ENCODE results near the gene COL25A1.

COL25A1 gene

DNA sequence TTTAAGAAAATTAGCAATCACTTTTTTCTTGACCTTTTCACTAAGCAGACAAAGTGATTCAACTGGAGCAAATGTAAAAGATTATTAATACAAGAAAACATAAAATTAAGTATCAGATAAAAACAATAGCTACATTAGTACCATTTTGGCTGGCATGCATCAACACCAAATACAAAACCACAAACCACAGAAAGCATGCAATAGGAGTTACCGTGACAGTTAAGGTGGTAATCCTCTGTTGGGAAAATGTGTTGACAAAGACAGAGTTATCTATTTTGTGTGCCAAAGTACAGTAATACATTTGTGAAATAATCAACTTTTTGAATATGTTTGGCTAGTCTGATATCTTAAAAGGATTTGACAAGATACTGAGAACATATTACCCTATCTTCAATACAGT lies 449.8 kb downstream of the COL25A1 start:
- DNase-seq (ENCODE audit: low spot score), result no peak

DNA sequence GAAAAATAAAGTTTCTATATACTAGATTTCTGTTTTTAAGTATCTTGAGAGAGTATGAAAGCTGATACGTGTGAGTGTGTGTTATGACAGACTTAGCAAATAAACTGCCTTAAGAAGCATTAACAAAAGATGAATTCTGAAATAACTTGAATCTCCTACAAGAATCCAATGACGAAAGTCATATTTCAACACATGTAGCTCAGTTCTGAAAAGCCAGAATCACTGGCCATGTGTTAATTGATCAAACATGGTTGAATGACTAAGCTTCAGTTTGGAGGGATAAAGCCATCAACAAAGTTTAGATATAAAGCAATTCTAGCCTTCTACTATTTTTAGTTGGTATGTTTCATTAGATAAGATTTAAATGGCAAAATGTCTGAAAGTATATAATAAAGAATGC lies 451.1 kb downstream of the COL25A1 start:
- no peak for DNase-seq (ENCODE audit: low spot score)

DNA sequence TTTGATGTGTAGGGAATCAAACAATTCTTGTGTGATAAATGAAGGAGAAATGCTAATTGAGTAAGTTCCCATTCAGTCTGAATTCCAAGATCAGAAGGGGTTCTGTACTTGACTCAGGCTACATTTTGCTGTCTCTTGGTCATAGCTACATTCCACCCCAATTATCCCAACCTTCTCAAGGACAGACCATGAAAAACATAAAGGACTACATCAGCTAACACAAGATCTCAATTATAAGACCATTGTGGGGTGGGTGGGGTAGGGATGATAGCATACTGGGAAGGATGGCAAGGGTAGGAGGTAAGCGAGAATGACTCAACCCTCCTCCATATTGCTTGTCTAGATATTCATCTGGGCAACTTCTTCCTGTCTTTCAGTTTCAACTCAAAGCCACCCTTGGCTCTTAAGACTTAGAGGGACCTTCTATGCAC lies 452.2 kb downstream of the COL25A1 start:
- peak; percentile 19 for DNase-seq (ENCODE audit: low spot score)

DNA sequence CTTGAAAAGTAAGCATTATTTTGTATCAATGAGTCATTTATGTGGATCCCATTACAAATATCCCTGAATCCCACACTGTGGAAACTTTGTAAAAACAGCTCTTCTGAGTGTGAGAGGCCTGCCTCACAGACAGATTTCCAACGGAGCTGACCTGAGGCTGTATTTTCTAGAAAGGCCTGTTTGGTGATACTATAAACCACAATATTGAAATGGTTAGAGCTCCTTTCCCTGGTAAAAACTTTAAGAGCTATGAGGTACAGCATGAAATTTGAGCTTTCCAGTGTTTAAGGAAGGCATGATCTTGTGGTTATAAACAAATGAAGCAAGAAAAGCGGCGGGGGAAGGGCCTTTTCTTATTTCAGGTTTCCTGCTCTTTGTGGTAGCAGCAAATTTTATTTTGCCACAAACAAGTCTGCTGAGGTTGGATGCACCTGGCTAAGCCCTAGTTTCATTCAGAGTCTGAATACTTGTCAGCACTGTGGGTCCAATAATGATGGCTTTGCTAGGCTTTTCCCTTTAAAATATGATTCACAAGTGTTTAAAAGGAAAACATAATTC lies 452.8 kb downstream of the COL25A1 start:
- DNase-seq (ENCODE audit: low spot score), result peak; percentile 59

DNA sequence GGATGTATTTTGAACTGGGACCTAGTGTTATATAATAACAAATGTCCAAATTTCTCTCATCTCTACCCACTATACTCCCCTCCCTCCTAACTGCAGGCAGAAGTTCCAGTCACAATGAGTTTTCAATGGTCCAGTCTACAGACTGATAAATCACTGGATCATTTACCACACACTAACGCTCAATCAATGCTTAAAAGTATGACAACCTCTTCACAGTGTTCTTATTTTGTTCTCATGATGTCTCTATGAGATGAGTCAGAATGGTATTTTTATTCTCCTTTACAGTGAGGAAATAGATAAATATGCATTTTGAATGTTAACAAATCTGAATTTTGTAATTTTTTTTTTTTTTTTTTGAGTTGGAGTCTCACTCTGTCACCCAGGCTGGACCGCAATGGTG lies 455.9 kb downstream of the COL25A1 start:
- DNase-seq (ENCODE audit: low spot score), result no peak

DNA sequence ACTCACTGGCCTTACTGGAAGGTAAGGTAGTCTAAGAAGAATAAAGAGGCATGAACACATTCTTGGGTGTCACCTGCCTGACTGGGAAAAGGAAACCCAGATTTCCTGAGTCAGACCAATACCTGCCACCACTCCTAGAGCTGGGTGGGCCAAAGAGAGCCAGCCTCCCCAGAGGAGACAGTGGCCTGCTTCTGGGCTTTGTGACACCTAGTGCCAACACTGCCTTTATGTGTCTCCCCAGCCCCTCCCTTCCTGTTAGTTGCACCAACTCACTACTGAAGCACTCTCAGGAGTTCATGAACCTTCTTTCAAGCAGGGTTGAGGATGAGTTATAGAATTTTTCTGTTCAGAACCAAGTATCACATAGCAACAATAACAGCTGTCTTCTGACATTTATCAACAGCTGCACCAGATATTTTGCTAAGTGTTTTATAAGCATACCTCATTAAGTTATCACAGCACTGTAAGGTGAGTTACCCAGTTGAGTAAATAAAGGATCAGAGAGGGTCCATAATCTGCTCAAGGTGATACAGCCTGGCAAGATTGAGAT lies 462.0 kb downstream of the COL25A1 start:
- no peak for DNase-seq (ENCODE audit: low spot score)

DNA sequence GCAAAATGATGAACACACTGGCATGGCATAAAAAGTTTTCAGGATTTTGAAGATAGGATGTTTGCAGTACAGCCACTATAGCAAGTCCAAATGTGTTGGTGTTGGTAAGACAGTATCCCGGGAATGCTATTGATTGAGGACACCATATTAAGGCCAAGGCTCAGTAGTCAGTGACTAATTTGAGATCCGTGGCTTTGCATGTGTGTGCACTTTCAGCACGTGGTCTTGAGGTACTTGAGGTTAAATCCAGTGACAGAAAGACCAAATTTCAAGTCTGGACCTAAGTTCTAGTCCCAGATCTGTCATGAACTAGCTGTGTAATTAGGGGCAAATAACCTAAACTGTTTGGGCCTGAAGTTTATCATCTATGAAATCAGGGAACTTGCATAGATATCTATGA lies 463.1 kb downstream of the COL25A1 start:
- DNase-seq (ENCODE audit: low spot score), result no peak

DNA sequence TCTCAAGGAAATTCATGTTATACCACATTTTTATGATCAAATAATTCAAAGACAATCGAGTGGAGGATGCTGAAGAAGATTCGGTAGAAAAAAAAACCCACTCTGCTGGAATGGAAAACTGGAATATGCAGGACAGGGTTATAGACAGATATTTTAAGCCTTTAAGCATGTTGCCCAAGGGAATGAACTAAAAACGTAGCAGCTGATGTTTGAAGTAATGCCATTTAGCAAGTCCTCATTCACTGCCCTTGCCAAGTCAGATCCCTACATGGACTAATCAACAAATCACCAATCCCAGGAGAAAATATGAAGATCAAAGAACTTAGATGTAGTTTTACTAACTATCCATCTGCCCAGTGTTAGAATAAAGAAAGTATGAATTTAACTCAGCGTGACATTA lies 464.0 kb downstream of the COL25A1 start:
- DNase-seq (ENCODE audit: low spot score), result no peak

DNA sequence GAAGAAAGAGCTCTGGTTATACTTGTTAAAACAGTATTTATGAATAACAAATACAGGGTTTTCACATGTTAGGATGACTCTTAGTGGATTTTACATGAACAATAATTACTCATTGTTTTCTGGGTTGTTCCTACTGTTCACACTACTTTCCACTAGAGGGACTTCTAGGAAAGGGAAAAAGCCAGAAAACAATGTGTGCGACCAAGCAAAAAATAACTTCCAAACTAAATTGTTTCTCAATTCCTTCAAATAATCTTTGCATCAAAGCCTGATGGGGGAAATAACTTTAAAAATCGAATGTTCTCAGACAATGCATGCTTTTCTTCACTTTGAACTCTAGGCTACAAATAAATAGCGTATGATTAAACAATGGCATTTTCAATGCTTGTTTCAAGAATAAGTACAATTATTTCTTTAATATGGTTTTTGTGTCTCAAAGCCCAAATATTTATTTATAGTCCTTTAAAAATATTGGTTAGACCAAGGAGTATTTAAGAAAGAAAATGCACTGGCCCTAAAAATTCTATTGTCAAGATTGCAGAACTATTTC lies 467.5 kb downstream of the COL25A1 start:
- DNase-seq (ENCODE audit: low spot score), result peak; percentile 42

DNA sequence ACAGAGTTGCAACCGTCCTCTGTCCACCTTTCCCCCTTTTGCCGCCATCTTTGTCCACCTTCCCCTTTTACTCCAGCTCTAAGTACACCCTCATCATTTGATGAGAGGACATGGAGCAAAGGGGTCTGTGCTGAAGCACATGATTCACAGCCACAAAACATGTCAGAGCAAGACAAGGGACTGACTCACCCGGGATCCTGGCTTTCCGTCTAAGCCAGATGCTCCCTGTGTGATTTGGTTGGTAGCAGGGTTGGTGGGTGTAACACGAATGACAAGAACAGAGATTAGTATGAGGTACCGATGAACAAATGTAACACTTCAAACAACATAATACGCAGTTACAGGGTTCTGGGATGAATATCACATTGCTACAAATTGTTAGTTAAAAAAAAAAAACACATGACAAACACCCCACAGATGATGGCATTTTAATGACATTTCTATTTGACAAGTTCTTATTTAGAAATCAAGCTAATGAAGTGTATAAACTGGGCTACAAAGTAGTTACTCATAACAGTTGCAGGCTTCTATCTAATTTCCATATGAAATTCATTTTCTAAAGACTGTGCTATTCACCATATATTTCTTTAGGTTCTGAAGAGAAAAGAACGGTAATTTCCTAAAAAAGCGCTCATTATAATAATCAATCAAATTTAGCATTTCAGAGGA lies 468.2 kb downstream of the COL25A1 start:
- no peak for DNase-seq (ENCODE audit: low spot score)

DNA sequence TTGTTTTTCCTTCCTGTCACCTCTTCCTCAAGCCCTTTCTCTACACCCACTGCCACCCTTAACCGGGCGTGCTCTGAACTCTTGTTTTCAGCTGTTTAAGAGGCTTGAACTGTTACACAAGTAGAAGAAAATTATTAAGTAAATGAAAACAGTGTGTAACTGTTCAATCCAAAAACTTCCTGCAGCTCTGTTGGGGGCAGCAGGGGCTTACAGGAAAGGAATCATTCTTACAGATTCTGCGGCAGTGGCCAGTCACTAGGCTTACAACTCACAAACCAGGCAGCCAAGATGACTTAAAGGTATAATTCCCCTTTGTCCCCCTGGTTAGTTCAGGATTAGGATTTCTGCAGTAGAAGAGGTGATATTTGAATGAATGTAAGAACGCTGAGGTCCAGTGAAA lies 469.4 kb downstream of the COL25A1 start:
- no peak for DNase-seq (ENCODE audit: low spot score)

DNA sequence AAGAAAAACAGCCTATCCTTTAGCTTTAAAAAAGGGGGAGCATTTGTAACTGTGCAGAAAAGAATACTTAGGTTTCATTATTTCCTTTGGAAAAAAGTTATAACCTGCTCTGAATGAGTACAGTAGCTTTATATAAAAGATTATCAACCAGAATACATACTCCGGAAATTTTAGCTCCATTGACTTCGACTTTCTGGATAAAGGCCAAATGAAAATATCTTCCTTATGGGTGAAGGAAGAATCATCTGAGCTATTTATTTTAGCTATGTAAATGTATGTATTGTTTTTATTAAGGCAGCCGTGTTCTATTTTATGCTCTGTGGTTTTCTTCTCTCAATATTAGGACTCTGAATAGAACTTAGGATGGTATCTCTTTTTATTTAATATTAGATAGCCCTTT lies 470.6 kb downstream of the COL25A1 start:
- no peak for DNase-seq (ENCODE audit: low spot score)

DNA sequence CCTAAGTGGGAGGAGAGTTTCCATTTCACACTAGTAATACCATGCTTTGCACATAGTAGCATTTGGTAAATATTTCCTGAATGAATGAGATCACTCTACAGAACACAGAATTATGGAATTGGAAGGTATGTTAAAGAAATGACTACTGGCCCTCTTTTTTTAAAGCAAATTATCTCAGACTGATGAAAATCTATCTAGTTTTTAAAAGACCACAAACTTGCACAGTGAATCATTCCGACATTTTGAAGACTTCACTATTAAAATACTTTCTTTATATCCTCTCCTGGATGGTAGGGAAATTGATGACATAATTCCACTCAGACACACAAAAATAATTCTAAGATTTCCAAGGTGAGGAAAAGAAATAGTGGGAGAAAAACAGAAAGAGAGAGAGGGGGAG lies 471.2 kb downstream of the COL25A1 start:
- DNase-seq (ENCODE audit: low spot score), result no peak

DNA sequence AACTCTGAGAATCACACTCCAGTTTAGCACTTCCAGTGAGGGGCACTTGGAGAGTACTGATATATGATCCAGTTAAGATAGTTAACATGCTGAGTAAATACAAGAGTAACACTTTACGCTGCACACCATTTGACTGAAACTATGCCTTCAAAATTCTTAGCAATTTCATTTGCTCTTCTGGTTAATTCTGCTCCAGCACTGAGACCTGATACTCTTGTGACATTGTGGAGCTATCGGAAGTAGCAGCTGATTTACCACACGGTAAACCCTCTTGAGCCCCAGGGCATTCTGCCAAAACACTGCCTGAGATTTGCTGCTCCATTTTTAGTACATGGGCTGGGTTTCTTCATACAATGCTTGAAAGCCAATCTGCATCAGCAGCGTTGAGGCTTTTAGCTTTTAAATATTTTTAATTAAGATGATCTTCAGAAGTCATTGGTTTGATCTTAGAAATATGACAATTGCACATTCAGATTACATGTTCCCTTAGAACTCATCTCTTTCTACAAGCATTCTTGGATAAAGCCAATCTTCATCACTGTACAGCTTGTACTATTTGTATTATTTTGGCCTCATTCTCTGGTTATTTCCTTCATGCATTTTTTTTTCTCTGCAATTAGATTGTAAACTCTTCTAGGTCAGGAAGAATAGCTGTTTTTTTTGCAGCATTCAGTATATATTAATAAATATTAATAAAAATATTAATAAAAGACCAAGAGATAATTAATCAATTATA lies 471.8 kb downstream of the COL25A1 start:
- DNase-seq (ENCODE audit: low spot score), result no peak

DNA sequence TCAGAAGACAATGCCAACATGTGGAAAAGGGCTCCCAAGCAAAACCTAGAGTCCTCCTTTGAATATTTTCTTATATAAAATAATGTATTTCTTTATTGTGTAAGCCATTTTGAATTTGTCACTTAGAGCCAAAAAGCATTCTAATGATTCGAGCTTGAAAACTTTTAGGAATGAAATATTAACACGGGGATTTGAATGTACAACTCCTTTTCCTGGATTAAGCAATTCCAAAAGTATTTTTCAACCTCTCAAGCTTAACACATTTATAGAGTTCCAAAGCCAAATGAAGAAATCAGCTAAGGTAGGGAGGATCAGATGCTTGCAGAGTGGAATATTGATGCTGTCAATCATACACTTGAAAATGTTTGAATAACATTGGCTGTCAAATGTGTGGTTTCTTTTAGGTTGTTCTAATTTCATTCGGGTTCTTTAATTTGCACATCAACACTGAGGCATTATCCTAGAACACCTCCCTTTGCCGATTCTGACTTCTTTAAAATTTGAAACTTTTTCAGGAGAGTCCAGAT lies 472.4 kb downstream of the COL25A1 start:
- DNase-seq (ENCODE audit: low spot score), result no peak

DNA sequence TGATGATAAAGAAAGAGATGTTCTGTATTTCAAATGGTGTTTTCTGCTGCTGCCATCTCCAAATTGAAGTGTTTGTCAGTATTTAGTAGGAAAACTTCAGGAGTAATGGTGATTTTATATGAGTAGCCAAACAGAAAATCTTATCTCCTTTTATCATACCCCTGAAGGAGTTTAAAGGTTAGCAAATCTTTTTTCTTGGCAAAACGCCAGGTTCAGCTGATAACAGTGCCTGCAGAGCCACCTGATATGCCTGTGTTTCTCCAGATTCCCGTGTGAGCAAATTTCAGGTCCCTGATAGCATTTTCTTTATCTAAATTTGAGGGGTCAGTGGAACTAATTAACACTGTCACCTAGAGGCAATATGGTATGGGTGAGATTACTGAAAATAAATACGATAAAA lies 473.8 kb downstream of the COL25A1 start:
- DNase-seq (ENCODE audit: low spot score), result no peak

DNA sequence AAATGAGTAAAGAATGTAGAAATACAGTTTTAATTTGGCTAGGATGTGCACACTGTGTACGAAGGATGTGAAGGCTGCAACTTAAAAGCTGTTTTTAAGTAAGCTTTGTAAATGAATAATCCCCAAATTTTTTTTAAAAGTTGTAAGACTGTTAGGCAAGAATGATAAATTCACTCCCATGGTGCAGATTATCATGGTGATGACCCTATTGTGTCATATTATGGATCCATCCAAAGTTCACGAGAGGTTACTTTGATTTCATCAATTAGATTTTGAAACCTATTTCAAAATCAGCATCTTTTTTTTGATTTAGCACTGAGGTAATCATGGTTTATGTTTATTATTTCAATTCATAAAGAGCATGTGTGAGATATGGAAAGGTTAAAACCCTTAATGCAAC lies 476.7 kb downstream of the COL25A1 start:
- no peak for DNase-seq (ENCODE audit: low spot score)

DNA sequence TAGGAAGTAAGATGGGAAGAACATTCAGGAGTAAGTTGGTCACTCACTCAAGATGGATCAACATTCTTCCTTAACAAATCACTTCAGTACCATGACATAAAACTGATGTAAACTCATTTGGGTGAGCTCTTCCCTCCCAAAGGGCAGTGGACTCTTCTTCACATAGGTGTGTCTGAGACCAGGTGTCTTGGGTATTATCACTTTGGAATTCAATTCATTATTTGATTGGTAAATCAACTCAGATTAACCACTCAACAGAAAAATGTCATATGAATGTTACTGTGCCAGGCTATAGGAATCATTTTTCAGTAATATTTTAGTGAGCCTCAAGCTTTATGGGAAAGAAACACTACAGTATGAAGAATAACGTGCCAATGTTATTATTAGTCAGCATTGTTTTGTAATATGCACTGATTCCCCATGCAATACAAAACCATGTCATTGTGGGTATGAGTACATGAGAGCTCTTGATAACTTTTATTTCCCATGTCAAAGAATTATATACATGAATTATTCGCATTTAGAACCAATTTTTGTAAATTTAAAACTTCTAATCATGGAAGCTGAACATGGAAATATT lies 481.0 kb downstream of the COL25A1 start:
- DNase-seq (ENCODE audit: low spot score), result no peak

DNA sequence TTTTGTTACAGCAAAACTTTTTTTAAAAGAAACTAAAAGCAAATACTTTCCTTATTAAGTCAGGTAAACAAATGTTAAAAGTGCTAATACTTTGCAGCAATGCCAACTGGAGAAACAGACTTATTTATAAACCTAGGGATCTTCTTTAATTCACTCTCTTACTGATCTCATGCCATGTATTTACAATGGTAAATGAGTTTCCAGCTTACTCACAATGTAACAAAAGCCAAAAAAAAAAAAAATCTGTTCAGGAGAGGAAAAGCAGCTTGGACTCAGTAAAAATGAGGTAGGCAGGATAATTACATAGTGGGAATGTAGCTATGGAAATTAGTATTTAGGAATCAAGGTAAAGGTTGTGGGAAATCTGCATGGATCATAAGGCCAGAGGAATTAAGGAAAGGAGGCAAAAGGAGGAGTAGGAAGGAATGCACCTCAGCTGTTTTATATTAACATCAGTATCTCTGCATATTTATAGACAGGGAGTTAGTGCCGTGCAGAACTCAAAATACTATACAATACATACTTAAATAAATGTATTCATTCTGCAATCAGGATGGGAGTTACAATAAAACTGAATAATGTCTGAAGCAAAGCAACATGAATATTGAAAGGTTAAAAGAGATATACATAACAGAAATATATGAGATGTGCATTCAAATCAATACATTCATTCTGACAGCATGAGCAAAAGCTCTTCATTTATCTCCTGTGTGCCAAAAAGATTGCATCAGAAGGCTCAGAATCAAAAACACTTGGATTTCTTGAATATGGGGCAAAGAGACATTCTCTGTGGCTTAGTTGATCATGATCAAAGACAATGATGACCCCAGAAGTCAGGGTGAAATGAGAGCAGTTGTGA lies 481.7 kb downstream of the COL25A1 start:
- no peak for DNase-seq (ENCODE audit: low spot score)

DNA sequence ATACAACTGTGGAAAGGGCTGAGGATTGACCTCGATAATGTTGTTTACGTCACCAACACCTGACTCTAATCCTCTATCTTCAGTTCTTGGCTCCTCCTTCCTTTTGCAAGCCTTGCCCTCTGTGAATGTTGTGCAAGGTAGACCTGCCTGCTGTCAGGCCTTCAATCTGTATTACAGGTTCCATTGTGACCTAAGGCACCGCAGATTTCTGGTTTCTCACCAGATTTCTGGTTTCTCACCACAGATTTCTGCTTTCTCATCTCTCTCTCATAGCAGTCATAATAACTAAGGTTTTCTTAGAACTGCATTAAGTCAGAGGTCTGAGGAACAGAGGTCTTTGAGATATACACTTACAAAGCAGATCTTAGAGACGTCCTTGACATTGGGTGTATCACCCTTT lies 488.1 kb downstream of the COL25A1 start:
- no peak for DNase-seq (ENCODE audit: low spot score)

DNA sequence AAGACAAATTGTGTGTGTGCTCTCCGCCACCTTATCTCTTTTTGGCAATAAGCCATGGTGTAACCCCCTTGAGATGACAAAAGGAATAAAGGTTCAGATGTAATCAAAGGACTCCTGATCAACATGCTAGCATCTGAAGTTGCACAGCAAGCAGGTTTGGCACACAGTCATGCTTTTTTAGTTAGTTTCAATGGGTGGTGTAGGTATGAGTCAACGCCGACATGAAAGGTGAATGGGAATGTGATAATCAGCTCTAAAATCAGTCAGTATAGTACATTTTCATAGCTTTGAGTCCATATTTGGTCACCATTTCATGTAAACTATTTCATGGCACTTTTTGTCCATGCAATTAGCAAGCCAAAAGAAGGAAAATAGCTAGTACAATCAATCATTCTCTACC lies 489.2 kb downstream of the COL25A1 start:
- DNase-seq (ENCODE audit: low spot score), result no peak
